Activated CD4-positive, alpha-beta T cell treated with anti-CD3 and anti-CD28 coated beads, Interleukin-2, amount 50 U/mL, for 1 hour (primary cell): ENCODE data around the gene SLC5A11.
"Not testable (repeated sequence)": the region's sequence is repeated elsewhere in the genome, so short reads cannot be mapped to it uniquely, and the experiment has no call there.

Source experiments
- DNase-seq: peaks from one replicate; pipeline ENCODE4 v3.0.0-alpha.2; 2020

The SLC5A11 gene

GRCh38 chr16:24836836-24837235 lies 8.9 kb upstream of the SLC5A11 start:
- DNase-seq, result no peak

DNA sequence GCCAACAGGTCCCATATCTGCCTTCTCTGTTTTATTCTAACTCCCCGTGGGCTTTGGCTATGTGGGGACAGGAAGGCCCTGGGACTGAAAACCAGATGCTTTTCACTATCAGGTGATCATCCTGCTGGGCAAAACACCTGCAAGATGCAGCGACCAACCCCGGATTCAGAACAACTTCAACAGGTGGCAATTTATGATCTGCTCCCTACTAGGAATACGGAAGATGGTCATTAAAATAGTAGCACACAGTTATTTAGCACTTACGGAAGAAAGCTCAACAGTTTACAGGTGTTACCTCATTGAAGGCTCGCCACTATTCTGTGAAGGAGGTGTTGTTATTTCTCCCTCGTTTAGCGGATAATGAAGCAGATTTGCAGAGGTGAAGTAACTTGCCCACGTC lies 7.8 kb upstream of the SLC5A11 start:
- no peak for DNase-seq

DNA sequence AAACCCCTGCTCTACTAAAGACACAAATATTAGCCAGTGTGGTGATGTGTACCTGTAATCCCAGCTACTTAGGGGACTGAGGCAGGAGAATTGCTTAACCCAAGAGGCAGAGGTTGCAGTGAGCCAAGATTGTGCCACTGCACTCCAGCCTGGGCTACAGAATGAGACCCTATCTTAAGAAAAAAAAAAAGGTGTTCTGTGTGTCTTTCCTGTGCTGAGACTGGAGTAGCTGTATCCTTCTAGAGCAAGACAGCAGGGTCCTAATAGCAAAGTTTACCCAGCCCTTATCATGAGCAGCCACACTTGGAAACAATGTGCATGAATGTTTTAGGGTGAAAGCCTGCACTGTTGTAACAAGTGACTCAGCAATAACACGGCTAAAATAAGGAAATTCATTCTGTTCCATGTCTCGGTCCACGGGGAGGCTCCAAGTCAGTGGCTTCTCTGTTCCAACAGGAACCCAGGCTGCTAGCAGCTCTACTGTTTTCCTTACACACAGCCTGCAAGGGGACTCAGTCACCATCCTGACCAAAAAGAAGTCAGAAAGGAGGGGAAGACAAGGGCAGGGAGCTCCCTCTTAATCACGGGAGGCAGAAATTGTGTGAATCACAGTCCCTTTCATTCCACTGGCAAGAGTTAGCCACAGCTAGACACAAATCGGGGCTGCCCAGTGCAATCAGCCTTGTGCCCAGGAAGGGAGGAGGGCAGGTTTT lies 7.1 kb upstream of the SLC5A11 start:
- DNase-seq, result no peak

DNA sequence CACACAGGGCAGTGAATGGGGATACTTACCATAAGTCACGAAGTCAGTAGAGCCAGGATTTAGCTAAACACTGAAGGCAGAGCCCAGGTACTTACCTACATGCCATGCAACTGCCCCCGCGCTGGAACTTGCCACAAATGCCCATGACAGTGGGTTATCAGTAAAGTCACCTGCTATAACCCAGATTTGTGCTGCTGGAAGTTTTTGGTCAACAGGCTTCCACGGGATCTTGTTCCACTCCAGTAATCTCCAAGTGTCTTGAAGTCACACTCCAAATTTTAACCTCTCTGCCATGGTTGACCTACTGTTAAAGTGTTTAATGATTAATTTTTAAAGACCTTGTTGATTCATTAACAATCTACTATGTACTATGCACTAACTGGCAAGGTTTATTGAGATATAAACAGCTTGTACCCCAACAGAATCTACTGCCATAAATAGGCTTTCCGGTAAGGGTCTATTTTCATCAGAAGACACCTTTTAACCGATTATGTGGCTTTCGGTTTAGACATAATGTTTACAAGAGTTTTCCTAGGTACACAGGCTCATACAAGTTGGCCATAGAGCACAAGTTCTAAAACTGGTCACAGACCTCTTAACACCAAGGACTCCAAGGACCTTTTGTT lies 6.3 kb upstream of the SLC5A11 start:
- DNase-seq, result no peak

GRCh38 chr16:24841291-24841690 lies 4.5 kb upstream of the SLC5A11 start:
- no peak for DNase-seq

DNA sequence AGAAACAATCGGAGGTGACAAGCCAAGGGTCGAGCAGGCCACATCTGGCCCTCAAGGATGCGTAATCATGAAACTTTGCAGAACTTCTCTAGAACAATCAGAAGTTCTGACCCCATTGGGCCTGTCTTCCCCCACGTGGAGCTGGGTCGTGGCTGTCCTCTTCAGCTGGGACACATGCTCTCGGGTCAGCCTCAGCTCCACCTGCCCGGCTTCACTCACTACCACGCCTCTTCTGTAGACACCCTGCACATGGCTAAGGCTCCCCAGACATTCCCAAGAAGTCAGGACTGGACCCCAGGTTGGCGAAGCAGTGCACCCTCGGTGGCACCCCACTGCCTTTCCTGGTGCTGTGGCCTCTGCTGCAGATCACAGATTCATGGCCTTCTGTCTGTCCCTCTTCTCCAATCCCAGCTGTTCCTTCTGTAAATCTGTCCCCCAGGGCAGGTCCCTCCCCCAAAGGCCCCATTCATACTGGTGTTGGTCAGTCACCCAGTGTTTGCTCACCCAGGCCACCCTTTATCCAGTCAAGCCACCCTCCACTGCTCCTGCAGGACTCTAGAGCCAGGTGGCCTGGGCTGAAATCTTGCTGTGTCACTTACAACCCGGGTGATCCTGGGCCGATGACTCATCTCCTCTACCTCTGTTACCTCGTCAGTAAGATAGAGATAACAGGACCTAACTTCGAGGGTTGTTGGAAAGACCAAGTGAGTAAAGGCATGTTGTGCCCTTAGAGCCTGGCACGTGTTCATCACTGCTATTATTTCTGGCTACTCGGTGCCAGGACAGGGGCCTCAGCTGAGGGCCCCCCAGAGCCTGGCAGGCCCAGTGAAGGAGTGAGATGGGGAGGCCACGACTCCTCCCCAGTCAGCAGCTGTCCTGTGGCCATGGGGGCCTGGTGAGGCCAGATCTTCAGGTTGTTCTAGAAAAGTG lies 1.4 kb upstream of the SLC5A11 start:
- DNase-seq, result no peak

GRCh38 chr16:24845031-24845365 lies 765 bp upstream of the SLC5A11 start:
- DNase-seq, result not testable (repeated sequence)

DNA sequence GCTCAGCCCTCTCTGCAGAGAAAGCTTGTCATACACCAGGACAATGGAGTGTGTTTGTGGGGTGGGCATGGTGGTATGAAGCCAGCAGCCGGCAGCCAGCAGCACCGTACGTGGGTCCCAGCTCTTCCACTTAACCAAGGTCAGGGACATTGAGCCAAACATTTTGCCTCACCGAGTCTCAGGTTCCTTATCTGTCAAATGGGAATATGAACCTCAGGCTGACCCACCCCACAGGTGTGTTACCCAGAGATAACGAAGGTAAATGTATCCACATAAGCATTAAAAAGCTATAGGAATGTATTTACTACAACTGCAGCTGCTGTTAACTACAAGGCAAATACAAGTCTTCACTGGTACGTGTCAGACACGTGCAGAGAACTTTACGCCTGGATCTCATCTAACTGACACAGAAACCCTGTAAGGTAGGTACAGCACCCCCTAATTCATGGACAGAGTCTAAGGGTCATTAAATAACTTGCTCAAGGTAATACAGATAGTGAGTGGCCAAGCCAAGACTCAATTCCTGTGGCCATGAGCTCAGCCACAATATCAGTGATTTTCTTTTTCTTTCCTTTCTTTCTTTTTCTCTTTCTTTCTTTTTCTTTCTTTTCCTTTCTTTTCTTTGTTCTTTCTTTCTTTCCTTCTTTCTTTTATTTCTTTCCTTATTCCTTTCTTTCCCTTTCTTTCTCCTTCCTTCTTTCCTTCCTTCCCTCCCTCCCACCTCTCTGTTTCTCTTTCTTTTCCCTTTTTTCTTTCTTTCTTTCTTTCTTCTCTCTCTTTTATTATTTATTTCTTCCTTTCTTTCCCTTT lies 990 bp downstream of the SLC5A11 start:
- no peak for DNase-seq

DNA sequence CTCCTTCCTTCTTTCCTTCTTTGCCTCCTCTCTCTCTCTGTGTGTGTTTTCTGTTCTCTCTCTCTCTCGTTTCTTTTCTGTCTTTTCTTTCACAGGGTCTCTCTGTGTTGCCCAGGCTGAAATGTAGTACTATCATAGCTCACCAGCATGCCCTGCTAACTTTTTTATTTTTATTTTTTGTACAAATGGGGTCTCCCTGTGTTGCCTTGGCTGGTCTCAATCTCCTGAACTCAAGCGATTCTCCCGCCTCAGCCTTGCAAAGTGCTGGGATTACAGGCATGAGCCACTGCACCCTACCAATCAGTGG lies 1.5 kb downstream of the SLC5A11 start:
- no peak for DNase-seq

DNA sequence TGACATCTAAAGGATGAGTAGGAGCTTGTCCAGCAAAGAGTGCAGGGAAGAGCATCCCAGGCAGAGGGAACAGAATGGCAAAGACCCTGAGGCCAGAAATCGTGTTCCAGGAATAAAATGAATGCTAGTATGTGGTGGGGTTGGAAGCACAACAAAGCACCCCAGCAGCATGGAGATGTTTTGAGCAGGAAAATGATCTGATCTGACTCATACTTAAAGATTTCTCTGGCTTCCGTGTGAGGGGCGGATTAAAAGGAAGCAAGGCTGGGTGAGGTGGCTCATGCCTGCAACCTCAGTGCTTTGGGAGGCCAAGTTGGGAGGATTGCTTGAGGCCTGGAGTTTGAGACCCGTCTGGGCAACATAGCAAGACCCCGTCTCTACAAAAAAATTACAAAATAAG lies 2.3 kb downstream of the SLC5A11 start:
- DNase-seq, result no peak

DNA sequence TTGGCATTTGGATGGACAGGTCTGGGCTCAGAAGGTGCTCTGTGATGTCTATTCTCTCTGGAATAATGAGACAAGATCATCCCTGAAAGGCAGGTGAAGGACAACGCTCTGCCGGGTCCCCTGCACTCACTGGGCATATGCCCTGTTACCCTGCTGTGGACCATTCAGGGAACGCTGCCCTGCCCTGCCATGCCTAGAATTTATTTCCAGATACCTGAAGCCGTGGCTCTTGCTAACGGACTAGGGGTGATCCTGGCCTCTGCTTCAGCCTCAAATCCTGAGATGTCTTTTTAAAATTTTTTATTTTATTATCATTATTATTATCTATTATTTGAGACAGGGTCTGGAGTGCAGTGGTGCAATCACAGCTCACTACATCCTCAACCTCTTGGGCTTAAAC lies 3.9 kb downstream of the SLC5A11 start:
- no peak for DNase-seq

DNA sequence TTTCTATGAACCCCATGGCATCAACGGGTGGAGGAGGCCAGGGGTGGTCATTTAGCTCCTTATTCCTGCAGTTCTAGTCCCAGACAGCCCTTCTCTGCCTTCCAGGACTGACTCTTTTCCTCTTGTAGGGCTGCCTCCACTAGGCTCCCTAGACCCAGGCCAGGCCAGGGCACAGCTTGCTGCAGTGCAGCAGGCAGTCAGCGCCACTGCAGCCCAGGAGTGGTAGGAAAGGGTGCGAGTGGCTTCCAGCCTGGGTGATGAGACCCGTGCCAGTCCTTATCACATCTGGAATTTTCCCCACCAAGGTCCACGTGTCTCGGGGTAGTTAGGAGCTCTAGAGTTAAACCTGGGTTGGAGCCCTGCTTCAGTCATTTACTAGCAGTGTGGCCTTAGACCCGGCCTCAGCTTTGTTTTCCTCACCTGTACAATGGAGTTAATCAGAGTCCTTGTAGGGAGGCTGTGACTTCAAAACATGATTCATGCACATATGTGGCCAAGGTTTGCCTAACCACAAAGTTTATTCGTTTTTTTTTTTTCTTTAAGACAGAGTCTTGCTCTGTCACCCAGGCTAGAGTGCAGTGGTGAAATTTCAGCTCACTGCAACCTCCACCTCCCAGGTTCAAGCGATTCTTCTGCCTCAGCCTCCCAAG lies 4.7 kb downstream of the SLC5A11 start:
- no peak for DNase-seq

DNA sequence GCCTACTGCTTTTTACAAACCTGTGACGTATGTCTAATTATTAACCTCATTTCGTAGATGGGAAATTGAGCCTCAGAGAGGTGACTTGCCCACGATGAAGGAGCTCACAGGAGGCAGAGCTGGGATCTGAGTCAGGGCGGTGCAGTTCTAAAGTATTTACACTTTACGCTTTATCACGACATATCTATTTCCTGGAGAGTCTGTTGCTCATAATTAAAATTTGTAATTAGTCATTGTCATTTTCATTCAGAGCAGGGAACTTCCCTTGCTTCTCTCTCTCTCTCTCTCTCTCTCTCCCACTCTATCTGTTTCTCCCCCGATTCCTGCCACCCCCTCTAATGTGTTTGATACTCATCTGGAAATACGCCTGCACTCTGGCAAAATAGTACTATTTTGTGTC lies 5.9 kb downstream of the SLC5A11 start:
- no peak for DNase-seq

DNA sequence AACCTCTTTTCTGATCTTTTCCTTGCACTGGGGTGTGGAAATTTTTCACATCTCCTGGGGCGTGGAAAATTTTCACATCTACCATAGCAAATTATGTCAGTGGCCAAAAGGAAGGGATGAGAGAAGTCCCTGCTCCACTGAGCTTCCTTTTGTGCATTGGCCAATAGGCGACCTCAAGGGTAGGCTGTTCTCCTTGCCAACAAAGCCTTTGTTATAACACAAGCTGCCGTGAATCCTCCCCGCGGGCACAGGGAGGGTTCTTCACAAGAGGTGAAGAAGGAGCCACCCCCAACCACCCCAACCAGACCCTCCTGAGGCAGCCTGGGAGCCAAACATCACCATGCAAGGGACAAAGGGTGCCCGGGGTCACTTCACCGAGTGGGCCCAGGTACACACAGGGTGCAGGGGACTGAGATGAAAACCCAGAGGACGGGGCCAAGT lies 6.5 kb downstream of the SLC5A11 start:
- no peak for DNase-seq

GRCh38 chr16:24853169-24853824 lies 7.5 kb downstream of the SLC5A11 start:
- DNase-seq, result no peak

DNA sequence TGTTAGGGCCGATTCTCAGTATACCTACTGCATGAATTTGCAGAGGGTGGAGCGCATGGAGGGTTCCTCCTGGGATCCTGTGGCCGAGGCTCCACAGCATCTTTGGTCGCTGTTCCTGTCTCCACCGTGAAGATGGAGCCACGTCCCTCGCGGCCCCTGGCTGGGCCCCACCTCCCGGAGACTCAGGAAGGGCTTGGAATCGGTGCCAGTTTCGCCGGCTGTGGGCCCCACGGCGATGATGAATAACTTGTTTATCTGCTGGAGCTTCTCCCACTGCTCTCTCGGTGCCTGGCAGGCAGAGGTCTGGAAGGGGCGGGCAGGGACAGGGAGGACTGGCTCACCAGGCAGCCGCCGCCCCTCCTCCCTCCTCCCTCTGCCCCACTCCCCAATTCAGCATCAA lies 8.1 kb downstream of the SLC5A11 start:
- DNase-seq, result no peak

DNA sequence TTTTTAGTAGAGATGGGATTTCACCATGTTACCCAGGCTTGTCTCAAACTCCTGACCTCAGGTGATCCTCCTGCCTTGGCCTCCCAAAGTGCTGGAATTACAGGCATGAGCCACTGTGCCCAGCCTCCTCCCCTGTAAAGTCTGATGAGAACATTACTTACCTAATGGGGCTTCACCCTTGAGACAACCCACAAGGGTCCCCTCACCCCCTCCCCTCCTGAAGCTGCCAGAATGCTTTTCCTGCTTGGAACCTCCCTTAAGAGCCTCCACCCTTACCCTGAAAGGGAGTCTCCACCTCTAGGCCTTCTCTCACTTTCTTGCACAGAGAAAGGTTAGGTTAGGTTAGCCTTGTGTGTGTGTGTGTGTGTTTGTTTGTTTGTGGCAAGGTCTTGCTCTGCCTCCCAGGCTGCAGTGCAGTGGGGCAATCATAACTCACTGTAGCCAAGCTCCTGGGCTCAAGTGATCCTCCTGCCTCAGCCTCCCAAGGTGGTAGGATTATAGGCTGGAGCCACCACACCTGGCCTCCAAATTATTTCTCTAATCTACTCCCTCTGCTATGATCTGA lies 8.9 kb downstream of the SLC5A11 start:
- no peak for DNase-seq

- DNase-seq, result no peak
These were observed 9.9 kb downstream of the SLC5A11 start for GRCh38 chr16:24855678-24856077.

DNA sequence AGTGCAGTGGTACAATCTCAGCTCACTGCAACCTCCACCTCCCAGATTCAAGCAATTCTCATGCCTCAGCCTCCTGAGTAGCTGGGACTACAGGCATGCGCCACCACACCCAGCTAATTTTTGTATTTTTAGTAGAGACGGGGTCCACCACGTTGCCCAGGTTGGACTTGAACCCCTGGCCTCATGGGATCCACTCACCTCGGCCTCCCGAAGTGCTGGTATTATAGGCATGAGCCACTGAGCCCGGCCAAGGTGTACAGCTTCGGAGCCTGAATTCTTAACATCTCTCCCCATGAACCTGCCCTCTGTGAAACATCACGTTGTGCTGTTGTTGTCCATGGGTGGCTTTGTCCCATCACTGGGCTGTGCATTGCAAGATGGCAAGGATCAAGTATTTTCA lies 11.1 kb downstream of the SLC5A11 start:
- not testable (repeated sequence) for DNase-seq

GRCh38 chr16:24858219-24859041 lies 12.7 kb downstream of the SLC5A11 start:
- DNase-seq, result peak; percentile 46

GRCh38 chr16:24861461-24861860 lies 15.7 kb downstream of the SLC5A11 start:
- no peak for DNase-seq
